NCI-H510A (cell line): ENCODE results near the gene ZFAND3.
"Not testable (repeated sequence)": the region's sequence is repeated elsewhere in the genome, so short reads cannot be mapped to it uniquely, and the experiment has no call there.

ENCODE experiments used
- DNase-seq: peaks from one replicate; lab custom pipeline; 2025; lab: John Stamatoyannopoulos, UW

ZFAND3 gene

DNA sequence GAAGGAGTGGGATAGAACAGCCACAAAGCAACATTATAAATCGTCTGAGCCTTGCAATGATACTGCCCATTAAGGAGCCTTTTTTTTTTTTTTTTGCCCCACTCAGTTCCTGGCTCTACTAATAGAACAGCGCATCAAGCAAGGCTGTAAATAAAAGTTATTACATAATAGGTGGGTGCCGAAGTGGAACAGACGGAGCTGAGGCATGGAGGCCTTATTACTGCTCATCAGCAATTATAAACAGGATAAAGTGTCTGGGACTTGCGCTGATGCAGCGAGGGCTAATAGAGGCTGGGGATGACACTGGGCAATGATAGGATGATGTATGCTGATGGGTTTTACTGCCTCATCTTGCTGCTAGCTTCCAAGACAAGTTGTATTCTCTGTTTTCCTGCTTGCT, 272.1 kb downstream of the ZFAND3 start:
- DNase-seq = no peak

DNA sequence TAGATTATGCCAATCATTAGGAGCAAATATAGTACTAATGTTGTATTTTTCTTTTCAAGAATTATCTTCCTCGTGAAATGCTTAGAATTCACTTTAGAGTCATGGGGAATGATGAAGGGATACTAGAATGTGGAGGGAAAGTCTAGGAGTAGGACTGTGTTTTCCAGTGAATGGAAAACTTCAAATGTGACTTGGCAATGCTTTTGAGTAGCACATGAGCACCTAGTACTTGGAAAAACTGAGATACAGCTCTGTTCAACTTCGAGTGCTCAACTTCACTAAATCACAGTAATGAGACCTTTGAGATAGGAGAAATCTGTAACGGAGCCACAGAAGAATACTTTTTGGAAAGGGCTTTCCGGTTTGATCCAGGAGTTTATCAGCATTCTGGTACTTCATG, 272.9 kb downstream of the ZFAND3 start:
- no peak for DNase-seq

DNA sequence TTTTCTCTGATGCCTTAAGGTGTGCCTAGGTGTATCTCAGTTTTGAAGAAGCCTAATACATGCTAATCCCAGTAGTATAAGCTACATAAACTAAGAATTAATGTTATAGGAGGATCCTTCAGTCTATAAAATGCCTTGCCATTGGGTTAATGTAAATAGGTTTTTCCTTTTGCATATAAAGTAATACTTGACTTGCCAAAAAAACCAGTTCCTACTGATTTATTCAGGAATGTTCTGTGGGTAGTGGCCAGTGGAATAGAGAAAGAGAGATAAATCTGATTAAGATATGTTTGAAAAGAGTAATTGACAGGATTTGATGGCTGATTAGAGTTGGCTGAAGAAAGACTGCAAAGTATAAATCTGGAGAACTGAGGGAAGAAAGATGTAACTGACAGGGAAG, 273.4 kb downstream of the ZFAND3 start:
- no peak for DNase-seq

DNA sequence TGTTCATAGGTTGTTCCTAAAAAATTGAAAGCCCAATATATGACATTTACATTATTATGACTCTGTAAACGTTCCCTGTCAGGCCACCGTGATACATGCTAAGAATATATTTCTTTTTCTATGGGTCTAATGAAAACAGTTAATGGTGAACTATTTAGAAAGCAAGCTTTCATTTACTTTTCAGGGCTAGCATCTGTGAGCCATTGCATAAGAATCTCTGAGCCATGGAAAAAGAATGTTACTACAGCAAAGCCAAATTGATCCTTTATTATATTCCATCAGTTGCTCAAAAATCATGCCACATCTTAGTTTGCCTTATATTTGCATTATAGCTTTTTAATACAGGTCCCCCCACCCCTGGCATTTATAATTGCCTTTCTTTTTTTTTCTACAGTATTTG, 275.5 kb downstream of the ZFAND3 start:
- DNase-seq = no peak

DNA sequence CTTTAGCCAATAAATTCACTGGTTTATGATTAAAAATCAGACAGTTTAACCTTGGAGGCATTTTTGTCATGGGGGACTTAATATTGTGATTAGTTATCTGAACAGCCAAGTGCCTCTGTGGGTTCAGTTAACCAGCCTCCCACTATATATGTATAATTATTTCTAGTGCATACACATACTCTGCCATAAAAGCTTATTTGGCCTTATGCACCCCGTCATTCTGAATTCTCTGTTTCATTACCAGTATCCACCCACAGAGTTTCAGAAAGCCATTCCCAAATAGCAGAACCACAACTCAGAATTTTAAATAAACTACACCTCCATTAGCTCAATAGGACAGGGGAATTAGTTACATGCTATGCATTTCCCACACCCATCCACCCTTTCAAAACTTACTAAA, 279.7 kb downstream of the ZFAND3 start:
- no peak for DNase-seq

DNA sequence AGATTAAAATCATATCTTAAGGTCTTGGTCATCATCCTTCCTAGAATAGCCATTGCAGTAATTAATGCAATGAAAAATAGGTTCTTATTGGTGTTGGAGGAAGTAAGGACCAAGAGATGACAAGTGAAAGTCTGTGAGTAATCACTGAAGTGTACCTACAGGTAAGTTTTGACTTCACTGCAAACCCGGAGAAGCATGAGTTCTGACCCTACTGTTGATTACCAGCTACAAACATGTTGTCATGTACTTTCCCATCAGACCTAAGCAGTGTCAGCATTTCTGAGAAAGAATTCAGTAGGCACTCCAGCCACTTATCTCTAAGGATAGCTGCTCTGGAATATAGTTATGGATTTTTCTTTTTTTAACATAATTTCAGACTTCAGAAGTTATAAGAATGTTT, 280.9 kb downstream of the ZFAND3 start:
- no peak for DNase-seq

DNA sequence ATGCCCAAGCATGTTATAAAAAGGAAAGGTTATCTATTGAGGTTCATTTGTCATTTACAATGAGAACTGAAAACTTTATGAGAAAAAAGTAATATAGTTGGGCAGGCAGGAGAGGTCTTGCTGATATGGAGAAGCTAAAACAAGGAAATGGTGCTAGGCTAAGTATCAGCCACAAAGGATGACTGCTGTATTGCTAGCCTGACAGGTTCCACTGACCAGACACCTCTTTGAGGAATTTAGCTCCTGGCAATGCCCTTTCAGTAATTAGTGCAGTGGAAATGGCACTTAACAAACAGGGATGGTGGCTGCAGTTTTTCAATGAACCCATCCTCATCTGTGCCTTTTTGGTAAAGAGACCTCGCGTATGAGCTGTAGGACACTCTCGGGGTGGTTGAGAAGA, 284.4 kb downstream of the ZFAND3 start:
- no peak for DNase-seq

DNA sequence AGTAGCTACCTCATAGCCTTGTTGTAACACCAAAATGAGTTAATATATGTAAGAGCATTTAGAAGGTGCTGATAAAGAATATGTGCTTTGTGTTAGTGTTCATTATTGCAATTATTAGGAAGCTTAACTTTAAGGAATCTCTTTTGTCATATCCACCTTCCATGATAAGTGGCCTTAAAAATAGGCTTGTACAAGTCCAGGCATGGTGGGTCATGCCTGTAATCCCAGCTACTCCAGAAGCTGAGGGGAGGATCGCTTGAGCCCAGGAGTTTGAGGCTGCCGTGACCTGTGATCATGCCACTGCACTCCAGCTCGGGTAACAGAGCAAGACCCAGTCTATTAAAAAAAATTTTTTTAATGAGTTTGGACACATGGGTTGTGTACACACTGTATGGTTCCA, 285.5 kb downstream of the ZFAND3 start:
- no peak for DNase-seq

DNA sequence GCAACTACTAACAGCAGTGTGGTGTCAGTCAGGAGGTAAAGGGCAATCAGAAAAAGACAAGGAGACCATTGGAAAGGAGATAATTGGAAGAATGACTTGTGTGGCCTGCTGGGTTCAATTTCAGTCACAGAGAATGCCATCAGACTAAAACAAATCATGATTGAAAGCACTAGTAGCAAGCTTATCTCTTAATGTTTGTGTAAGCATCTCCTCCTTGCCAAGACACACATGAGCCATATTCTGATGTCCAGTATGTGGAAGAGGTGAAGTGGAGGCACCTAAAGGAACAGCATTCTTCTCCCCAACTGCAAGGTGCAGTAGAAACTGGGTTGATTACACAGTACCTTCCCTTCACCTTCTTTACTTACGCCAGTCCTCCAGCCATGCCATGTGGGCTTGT, 287.5 kb downstream of the ZFAND3 start:
- no peak for DNase-seq

DNA sequence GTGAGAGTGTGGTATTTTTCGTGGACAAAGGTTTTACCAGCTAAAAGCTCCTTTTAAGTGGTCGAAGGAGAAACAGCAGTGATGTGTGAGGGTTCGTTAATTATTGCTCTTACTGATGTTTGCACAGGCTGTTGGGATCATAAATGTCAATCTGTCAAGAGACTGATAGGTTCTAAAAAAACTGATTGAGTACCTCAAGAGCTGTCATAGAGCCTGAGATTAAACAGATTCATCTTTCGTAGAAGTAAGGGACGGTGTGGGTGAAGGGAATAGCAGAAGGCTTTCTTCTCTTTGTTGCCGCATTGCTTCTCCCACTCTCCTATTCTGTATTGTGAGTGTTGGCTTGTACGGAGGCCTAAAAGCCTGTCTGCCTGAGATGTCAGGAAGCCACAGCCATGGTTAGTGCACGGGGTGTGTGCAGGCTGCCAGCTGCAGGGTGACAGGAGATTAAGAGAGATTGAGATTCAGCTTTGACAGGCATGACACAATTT, 291.0 kb downstream of the ZFAND3 start:
- DNase-seq = no peak

DNA sequence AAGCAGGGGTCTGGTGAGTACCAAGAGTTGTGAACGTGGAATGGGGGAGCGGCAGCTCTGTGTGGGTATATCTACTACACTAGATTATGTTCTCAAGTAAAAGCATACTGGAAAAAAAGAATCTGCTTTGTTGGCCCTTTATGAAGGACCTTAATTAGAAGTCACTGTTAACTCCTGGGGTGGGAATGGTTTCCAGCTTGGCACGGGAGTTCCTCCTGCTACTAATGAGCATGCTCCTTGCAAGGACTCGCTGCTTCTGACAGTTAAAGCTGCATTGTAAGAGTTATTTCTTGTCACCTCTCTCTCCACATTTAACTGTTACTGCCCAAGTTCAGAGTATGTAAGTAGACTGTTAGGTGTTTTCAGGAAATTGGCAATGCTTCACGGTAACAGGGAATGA, 292.7 kb downstream of the ZFAND3 start:
- DNase-seq = no peak

DNA sequence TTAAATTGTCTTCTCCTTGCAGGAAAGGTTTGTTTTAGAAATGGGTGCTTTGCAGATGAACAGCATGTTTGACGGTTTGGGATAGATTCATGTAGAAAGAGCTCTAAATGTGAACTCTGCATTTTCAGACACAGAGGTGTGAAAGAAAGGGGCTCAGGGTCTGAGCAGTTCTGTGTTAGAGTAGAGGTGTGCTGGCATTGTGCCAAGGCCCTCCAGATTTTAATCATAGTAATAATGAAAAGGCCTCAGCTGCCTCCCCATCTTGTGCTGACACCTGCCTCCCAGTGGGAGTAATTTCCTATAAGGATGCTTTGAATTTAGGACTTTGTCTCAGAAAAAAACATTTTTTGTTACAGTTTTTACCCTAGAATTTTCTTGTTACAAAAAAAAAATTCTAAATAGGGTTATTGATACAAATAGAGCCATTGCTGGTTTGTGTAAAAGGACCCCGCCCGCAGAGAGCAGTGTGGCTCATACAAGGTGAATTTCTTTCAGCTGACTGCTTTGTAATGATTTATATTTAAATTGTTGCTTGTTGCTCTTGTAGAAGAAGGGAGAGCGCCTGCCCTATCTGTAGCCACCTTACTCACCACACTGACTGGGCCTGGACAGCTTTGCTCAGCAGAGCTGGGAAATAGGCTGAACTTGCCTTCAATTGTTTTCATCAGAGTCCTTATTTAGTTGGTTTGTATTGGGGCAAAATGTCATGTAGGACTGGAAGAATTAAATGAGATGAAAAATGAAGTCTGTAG, 294.5 kb downstream of the ZFAND3 start:
- DNase-seq = no peak

DNA sequence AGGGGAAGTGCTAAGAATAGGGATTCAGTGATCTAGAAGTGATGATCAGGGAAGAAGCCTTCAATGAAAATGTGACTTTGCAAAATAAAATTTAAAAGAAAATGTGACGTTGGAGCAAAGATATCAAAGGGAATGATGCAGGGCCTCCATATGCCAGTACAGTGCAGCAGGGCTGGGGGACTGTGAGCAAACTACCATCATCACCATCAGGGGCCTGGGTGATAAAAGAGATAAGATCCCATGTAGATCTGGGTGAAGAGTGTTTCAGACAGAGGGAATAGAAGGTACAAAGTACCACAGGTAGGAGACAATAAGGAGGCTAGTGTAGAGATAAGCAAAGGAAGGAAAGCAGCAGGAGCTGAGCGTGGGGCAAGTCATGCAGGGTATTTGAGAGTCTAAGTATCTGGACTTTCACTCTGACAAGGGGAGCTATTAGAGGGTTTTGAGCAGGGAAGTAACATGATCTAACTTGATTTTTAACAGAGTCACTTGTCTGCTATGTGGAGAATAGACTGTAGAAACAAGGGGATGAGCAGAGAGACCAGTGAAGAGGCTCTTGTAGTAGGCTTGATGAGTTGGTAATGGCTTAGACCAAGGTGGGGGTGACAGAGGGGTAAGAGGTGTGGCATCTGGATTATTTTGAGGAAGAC, 295.6 kb downstream of the ZFAND3 start:
- DNase-seq = no peak

DNA sequence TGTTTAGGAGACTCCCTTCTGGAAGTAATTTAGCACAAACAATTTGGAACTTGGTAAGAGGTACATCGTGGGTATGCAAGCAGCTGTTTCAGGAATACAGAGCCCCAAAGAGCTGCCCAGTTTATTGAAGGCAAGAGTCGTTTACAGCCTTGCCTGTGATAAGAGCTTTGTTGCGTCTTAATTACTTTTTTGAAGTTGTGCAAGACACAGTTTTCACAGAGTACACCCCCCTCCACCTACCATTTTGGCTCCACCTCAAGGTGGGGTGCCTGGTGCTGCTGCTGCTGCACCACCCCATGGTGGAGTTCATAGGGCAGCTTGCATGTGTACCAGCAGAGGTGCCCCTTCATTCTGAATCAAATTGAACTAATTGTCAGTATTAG, 296.1 kb downstream of the ZFAND3 start:
- DNase-seq = no peak

DNA sequence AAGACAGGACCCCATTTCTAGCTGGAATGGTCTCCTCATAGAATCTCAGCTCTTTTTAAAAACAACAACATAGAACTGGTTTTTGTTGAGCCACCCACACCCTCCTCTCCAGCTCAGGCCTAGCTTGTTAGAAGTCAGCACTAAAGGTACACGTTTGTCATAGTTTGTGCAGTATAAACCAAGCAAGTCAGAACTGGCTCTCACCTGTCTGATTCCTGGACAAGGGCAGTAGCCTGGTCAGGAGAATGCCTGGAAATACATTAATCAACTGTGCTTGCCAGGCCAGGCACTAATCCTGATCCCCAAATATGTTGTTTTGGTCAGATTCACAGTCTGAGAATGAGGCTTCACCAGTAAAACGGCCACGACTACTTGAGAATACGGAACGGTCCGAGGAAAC, 296.7 kb downstream of the ZFAND3 start:
- DNase-seq = no peak

DNA sequence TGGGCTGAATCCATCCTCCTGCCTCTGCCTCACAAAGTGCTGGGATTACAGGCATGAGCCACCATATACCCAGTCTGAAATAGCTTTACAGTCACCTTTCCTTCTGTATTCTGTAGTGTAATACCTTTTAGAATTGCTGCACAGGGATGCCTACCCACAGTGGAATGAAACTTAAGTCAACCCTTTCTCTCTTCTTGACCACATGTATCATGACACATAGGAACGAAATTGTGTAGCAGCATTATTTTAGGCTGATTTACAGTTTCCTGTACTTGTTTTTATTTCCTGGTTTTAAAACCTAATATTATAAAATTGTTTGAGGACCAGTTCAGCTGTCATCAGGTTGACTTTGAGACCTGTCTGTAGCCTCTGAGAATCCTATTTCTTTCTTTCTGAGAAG, 297.8 kb downstream of the ZFAND3 start:
- DNase-seq = no peak

DNA sequence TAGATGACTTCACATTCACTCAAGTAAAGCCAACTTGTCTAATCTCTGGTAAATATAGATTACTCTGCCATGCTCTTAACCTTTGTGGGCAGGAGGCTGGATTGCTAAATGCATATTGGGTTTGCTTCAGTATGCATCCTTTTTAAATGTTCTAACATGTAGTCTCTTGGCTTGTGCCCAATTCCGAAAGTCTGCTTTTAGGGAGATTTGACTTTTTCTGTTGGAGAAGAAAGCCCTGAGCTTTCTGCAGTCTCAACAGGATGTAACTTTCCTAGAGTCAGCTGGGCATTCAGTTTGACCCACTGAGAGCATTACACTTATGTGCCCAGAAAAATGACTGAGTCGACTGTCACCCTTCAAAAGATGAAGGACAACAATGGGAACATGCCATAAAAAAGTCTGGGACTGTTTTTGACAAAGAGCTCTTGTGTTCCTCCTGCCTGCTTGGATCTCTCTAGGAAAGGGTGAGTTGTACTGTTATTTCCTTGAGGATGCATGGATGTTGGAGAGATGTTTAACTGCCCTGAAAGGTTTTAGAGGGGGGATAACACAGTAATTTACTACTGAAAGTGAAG, 299.4 kb downstream of the ZFAND3 start:
- no peak for DNase-seq

DNA sequence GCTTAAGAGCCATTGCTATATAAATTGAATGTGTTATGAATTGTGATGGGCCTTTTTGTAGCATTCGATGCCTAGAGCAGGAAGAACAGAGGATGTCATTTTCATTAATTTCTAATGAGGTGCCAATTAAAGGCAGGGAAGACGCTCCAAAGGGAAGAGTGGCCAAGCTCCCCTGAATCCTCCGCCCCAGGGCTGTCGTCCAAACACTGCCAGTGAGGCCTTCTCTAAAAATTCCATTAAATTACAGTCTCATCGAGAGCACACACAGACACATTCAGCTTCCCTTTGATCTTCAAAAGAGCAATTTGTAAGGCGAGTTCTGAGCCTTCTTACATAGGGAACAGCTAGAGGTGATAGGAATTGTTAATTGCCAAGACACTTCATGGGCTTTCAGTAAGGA, 300.0 kb downstream of the ZFAND3 start:
- DNase-seq = no peak

DNA sequence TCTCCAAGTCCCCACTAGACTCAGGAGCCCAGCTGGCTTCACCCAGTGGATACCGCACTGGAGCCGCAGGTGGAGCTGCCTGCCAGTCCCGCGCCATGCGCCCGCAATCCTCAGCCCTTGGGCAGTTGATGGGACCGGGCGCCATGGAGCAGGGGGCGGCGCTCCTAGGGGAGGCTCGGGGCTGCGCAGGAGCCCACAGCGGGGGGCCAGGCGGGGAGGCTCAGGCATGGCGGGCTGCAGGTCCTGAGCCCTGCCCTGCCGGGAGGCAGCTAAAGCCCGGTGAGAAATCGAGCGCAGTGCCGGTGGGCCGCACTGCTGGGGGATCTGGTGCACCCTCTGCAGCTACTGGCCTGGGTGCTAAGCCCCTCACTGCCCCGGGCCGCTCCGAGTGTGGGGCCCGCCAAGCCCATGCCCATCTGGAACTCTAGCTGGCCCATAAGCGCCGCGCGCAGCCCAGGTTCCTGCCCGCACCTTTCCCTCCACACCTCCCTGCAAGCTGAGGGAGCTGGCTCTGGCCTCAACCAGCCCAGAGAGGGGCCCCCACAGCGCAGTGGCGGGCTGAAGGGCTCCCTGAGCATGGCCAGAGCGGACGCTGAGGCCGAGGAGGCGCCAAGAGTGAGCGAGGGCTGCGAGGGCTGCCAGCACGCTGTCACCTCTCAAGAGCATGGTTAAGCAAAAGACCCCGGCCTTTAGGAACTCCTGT, 304.8 kb downstream of the ZFAND3 start:
- not testable (repeated sequence) for DNase-seq

DNA sequence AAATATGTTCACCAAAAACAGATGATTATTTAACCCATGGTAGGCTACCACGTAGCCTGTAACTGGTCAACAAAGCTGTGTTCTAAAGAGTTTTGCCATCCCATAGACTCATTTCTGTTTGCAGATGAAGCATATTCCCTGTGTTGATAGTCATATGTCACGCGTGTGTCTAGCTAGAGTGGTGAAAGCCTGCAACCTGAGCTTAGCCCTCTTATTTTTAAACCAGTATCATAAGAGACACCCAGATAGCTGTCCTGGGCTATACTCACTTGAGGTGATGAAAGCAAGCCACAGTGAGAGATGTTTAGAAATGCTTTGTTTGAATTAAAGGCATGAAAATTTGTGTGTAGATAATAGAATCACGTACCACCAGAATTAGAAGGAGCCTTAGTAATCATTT, 307.8 kb downstream of the ZFAND3 start:
- no peak for DNase-seq

DNA sequence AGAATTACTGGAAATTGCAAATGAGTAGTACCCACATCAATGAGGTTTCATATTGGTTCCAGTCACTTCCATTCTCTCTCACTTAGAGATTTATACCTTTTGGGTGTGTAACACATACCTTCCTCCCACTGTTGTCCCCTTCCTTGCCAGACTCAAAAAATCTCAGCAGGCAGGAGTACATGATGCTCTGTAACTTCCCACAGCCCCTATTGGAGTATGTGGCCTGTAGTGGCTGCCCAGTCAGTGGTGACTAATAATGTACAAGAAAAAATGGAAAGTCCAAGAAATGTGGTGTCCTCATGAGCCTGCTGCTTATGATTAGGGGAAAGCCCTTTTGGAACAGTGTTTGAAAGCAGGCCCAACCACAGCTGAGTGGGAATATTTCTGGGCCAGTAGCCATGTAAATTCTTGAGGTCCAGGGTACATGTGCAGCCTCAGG, 312.0 kb downstream of the ZFAND3 start:
- DNase-seq = no peak

DNA sequence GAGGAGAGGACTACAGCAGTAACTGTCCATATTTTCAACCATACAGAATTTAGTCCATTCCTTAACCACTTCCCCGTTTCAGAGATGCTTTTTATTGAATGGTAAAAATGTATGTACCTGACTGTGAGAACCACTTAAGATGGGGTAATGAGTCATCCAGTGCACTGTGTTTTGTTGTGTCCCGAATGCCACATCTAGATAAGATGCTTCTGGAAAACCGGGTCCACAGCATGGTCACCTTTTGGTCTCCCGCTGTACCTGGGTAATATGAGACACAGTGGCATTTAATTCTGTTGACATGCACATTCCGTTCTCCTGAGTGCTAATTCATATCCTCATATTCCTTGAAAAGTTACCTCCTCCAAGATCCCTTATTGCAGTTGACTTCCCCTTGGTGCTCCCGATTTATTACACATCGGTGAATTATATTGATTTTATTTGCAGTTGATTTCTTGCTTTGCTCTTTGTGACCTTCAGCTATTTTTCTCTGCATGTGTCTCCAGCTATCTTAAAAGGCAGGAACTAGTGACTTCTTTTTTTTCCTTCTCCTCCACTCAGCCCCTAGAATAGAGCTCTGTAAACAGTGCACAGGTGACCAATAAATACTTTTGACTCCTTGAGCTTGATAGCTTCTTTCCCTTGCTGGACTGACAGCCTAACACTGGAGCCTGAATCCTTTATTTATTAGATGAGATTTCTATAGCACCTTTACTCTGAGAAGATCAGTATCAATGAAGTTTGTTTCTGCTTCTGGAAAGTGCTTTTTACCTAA, 314.6 kb downstream of the ZFAND3 start:
- no peak for DNase-seq
